Measurements from ENCODE around the gene TWF2. TPM values are rescaled to one million over a fixed set of nuclear protein-coding genes. Genes with fewer than 3 reads are reported as not detected.

TWF2 gene
- total and polyA plus RNA-seq, 10 of the 15 experiments (the other 5 are each of a cell fraction or from before 2014, with no cell fraction given): 0.16 to 106 (median 68.5) TPM

GRCh38 chr3:52193065-52193464 is 45.9 kb downstream of the TWF2 start:
- ATAC-seq (no peak), FAIRE-seq (no peak), DNase-seq (ENCODE audit: low read depth, low spot score) (no peak)
- BruUV-seq (replicated peaks): no TSS peak
- H3K9me3 ChIP-seq (replicated peaks; ENCODE audit: control insufficient read depth, insufficient read depth, low read length): no peaks in the 10 kb centered on the region
- ChIA-PET RAD21 (ENCODE audit: unreplicated experiment) (no interaction called here), SMC1A (ENCODE audit: uncharacterized antibody, unreplicated experiment) (no interaction called here), POLR2A (no interaction called here), CTCF (no interaction called here)
- H3K27me3 ChIP-seq (replicated peaks in 1 of 2; ENCODE audit: control insufficient read depth in 2 of 2, insufficient read depth in 2 of 2, low read length in 1 of 2): no peaks in the 10 kb centered on the region
- H3K4me3 ChIP-seq: no peak overlapping the region
- peaks cover 2% of the 10 kb centered on the region for H3K79me2 ChIP-seq (ENCODE audit: control insufficient read depth, insufficient read depth, low read length)
- WGBS (ENCODE audit: insufficient coverage, insufficient replicate concordance, low lambda C conversion rate, missing lambda C conversion rate): 53% methylated on average over 18 of the region's 18 CpGs
- H2AFZ ChIP-seq (ENCODE audit: control insufficient read depth, low read depth, low read length): no peak overlapping the region
- in situ Hi-C loops (cut with MboI) (no loop called here), intact Hi-C loops (cut with micrococcal nuclease; ENCODE audit: unreplicated experiment) (no loop called here)
- H3K9ac ChIP-seq (ENCODE audit: control insufficient read depth, insufficient read depth, low read length): no peak overlapping the region
- H3K36me3 ChIP-seq (ENCODE audit: control insufficient read depth in 2 of 2, insufficient read depth in 2 of 2, low read length in 1 of 2): no peaks in the 10 kb centered on the region
- no peak overlapping the region for H3K4me2 ChIP-seq (ENCODE audit: control insufficient read depth, insufficient read depth)
- no peak overlapping the region for H3K27ac ChIP-seq (ENCODE audit: control insufficient read depth, insufficient read depth)
- TF ChIP-seq MEF2A (IDR thresholded peaks at IDR 0.05; ENCODE audit: insufficient read depth, low read depth, low read length) (no peak), YBX1 (IDR thresholded peaks at IDR 0.05) (no peak)
- peaks cover 16% of the 10 kb centered on the region for H3K4me1 ChIP-seq (ENCODE audit: control insufficient read depth, insufficient read depth, low read length)
- no peaks in the 10 kb centered on the region for H4K20me1 ChIP-seq (ENCODE audit: control insufficient read depth, insufficient read depth)

DNA sequence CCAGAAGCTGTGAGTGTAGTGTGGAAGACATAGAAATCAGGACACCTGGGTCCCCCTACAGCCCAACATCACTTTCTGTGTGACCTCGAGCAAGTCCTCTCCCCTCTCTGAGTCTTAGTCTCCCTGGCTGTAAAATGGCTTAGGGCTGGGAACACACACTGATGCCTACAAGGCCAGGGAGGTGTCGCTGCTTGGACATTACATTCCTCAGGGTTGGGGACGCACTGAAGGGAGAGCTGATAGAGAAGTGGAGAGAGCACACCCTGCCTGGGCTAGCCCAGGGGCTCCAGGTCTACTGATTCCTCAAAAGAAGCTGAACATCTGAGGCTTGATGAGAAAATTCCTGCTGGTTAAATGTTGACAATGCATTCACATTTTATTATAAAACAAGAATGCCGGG is 47.3 kb downstream of the TWF2 start:
- Histone ChIP-seq H3K4me3 (no peak overlapping the region), H3K36me3 (ENCODE audit: control insufficient read depth in 2 of 2, insufficient read depth in 2 of 2, low read length in 1 of 2) (no peaks in the 10 kb centered on the region), H3K79me2 (ENCODE audit: control insufficient read depth, insufficient read depth, low read length) (no peaks in the 10 kb centered on the region), H2AFZ (ENCODE audit: control insufficient read depth, low read depth, low read length) (no peak overlapping the region), H3K9ac (ENCODE audit: control insufficient read depth, insufficient read depth, low read length) (no peak overlapping the region), H4K20me1 (ENCODE audit: control insufficient read depth, insufficient read depth) (no peaks in the 10 kb centered on the region), H3K27me3 (replicated peaks in 1 of 2; ENCODE audit: control insufficient read depth in 2 of 2, insufficient read depth in 2 of 2, low read length in 1 of 2) (no peaks in the 10 kb centered on the region), H3K27ac (ENCODE audit: control insufficient read depth, insufficient read depth) (no peak overlapping the region), H3K4me1 (ENCODE audit: control insufficient read depth, insufficient read depth, low read length) (peaks cover 6% of the 10 kb centered on the region), H3K9me3 (replicated peaks; ENCODE audit: control insufficient read depth, insufficient read depth, low read length) (no peaks in the 10 kb centered on the region), H3K4me2 (ENCODE audit: control insufficient read depth, insufficient read depth) (no peak overlapping the region)
- WGBS (ENCODE audit: insufficient coverage, insufficient replicate concordance, low lambda C conversion rate, missing lambda C conversion rate): 29% methylated on average over 4 of the region's 4 CpGs
- in situ Hi-C loops (cut with MboI) (no loop called here), intact Hi-C loops (cut with micrococcal nuclease; ENCODE audit: unreplicated experiment) (no loop called here)
- no peak for TF ChIP-seq BRCA1 (IDR thresholded peaks at IDR 0.05; ENCODE audit: low read depth, low read length)
- TF ChIP-seq MXI1 (IDR thresholded peaks at IDR 0.05; ENCODE audit: low read depth, low read length): no peak
- TF ChIP-seq NFYB (IDR thresholded peaks at IDR 0.05; ENCODE audit: insufficient read depth, low read depth, low read length): no peak
- no peak for TF ChIP-seq POU2F2 (IDR thresholded peaks at IDR 0.05; ENCODE audit: borderline replicate concordance, low read depth, low read length)
- no peak for TF ChIP-seq RAD21 (IDR thresholded peaks at IDR 0.05; ENCODE audit: insufficient read depth, low read depth, low read length)
- TF ChIP-seq CHD4 (IDR thresholded peaks at IDR 0.05): no peak
- no peak for TF ChIP-seq TCF7 (IDR thresholded peaks at IDR 0.05; ENCODE audit: borderline replicate concordance)
- TF ChIP-seq ATF7 (IDR thresholded peaks at IDR 0.05; ENCODE audit: low read depth): no peak
- TF ChIP-seq NRF1 (conservative IDR thresholded peaks at IDR 0.05; ENCODE audit: low read depth, low read length): no peak
- TF ChIP-seq RBBP5 (conservative IDR thresholded peaks at IDR 0.05): no peak
- no peak for TF ChIP-seq FOS (IDR thresholded peaks at IDR 0.05; ENCODE audit: borderline replicate concordance, extremely low read depth, insufficient read length)
- TF ChIP-seq CBFB (IDR thresholded peaks at IDR 0.05; ENCODE audit: low read depth): no peak
- TF ChIP-seq BCL11A (IDR thresholded peaks at IDR 0.05; ENCODE audit: low read depth, low read length): no peak
- TF ChIP-seq, protein P1, sequence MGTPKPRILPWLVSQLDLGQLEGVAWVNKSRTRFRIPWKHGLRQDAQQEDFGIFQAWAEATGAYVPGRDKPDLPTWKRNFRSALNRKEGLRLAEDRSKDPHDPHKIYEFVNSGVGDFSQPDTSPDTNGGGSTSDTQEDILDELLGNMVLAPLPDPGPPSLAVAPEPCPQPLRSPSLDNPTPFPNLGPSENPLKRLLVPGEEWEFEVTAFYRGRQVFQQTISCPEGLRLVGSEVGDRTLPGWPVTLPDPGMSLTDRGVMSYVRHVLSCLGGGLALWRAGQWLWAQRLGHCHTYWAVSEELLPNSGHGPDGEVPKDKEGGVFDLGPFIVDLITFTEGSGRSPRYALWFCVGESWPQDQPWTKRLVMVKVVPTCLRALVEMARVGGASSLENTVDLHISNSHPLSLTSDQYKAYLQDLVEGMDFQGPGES (IDR thresholded peaks at IDR 0.05): no peak
- TF ChIP-seq ELK1 (IDR thresholded peaks at IDR 0.05; ENCODE audit: low read depth, low read length): no peak
- no peak for TF ChIP-seq FOXM1 (IDR thresholded peaks at IDR 0.05; ENCODE audit: low read depth, low read length)
- ChIA-PET CTCF (interaction anchor here (1.3 kb wide), 1 partner anchor 14 kb away, joined by 3 read pairs; no protein-coding TSS in a partner anchor), RAD21 (ENCODE audit: unreplicated experiment) (no interaction called here), SMC1A (ENCODE audit: uncharacterized antibody, unreplicated experiment) (no interaction called here), POLR2A (no interaction called here)
- ATAC-seq (no peak), DNase-seq (ENCODE audit: low read depth, low spot score) (no peak), FAIRE-seq (no peak)
- no TSS peak for BruUV-seq (replicated peaks)

Data from GM12878 (cell line).